Neural crest cell (in vitro differentiated cells): ENCODE measurements around the gene RAET1E. TPM values are rescaled to one million over a fixed set of nuclear protein-coding genes. Genes with fewer than 3 reads are reported as not detected.

Experiments used
- DNase-seq: peaks from one replicate; pipeline ENCODE4 v3.0.0; 2021; ENCODE audit warnings: low read depth, mixed read lengths, low spot score
- H3K27ac Mint-ChIP-seq: one replicate; pipeline ENCODE4 v1.8.0; 2021; ENCODE audit warnings: mild to moderate bottlenecking, mixed read lengths; ENCODE audit not compliant: unreplicated experiment
- H3K27me3 Mint-ChIP-seq: 2 replicates; pipeline ENCODE4 v1.8.0; 2021; ENCODE audit warnings: low read depth, mild to moderate bottlenecking, mixed read lengths
- H3K36me3 Mint-ChIP-seq: 2 replicates; pipeline ENCODE4 v1.8.0; 2021; ENCODE audit warnings: low read depth, mild to moderate bottlenecking, mixed read lengths
- H3K4me1 Mint-ChIP-seq: 2 replicates; pipeline ENCODE4 v1.8.0; 2021; ENCODE audit warnings: mixed read lengths
- H3K4me3 Mint-ChIP-seq: one replicate; pipeline ENCODE4 v1.8.0; 2021; ENCODE audit warnings: mild to moderate bottlenecking, mixed read lengths
- H3K9me3 Mint-ChIP-seq: 2 replicates; pipeline ENCODE4 v1.8.0; 2021; ENCODE audit warnings: mixed read lengths
- total RNA-seq: library from RNA; stranded (reverse); gene quantifications from 2 replicates; pipeline ENCODE4 v1.2.1, GENCODE V29; 2021
- TF ChIP-seq, protein P1 (sequence below): fragments of 200-600 bp; sonication (generic); conservative IDR thresholded peaks from 2 replicates; pipeline ENCODE4 v1.5.0; 2021; ENCODE audit warnings: antibody characterized with exemption, mild to moderate bottlenecking

The RAET1E gene
- total RNA-seq, 1 donor from 2014 or later: not detected

DNA sequence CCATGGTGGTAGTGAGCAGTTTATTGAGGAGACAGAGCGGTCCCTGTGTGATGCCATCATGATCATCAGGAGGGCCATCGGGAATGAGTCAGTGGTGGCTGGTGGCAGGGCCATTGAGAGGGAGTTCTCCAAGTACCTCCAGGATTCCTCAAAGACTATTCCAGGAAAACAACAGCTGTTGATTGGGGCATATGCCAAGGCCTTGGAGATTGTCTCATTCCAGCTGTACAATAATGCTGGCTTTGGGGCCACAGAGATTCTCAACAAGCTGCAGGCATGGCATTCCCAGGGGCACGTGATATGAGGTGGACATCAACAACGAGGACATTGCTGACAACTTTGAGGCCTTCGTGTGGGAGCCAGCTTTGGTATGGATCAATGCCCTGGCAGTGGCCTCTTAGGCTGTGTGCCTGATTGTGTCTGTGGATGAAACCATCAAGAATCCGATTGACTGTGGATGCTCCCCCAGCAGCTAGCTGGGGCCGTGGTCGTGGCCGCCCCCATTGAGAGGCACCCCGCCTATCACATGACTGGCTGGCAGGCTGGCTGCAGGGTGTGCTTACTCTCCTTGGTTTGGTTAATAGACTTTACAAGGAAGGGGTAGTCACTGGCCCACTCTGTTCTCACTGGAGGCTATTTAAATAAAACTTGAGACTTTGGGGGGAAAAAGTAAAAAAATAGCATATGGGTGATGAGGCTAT lies 16.7 kb downstream of the RAET1E start:
- peaks cover 51% of the 10 kb centered on the region for H3K27me3 Mint-ChIP-seq
- H3K4me1 Mint-ChIP-seq: no peaks in the 10 kb centered on the region
- no peak overlapping the region for H3K4me3 Mint-ChIP-seq
- no peaks in the 10 kb centered on the region for H3K36me3 Mint-ChIP-seq
- TF ChIP-seq, protein P1, sequence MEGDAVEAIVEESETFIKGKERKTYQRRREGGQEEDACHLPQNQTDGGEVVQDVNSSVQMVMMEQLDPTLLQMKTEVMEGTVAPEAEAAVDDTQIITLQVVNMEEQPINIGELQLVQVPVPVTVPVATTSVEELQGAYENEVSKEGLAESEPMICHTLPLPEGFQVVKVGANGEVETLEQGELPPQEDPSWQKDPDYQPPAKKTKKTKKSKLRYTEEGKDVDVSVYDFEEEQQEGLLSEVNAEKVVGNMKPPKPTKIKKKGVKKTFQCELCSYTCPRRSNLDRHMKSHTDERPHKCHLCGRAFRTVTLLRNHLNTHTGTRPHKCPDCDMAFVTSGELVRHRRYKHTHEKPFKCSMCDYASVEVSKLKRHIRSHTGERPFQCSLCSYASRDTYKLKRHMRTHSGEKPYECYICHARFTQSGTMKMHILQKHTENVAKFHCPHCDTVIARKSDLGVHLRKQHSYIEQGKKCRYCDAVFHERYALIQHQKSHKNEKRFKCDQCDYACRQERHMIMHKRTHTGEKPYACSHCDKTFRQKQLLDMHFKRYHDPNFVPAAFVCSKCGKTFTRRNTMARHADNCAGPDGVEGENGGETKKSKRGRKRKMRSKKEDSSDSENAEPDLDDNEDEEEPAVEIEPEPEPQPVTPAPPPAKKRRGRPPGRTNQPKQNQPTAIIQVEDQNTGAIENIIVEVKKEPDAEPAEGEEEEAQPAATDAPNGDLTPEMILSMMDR: no peak
- no peak overlapping the region for H3K27ac Mint-ChIP-seq
- no peak for DNase-seq
- H3K9me3 Mint-ChIP-seq: no peaks in the 10 kb centered on the region

DNA sequence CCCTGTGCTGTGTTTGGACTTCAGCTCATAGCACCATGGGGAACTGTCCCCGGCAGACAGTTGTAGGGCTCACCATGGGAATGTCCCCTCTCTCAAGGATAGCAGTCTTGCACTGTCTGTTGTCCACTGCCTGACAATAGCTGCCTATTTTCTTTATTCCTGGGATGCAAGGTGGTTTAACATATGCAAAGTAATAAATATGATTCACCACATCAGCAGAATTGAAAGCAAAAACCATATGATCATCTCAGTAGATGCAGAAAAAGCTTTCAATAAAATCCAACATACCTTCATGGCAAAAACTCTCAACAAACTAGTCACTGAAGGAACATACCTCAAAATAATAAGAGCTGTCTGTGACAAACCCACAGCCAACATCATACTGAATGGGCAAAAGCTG lies 20.3 kb downstream of the RAET1E start:
- TF ChIP-seq, protein P1: no peak
- DNase-seq: no peak
- Mint-ChIP-seq H3K4me3 (no peak overlapping the region), H3K36me3 (no peaks in the 10 kb centered on the region), H3K27me3 (peaks cover 46% of the 10 kb centered on the region), H3K4me1 (no peaks in the 10 kb centered on the region), H3K9me3 (peaks cover 4% of the 10 kb centered on the region), H3K27ac (no peak overlapping the region)

DNA sequence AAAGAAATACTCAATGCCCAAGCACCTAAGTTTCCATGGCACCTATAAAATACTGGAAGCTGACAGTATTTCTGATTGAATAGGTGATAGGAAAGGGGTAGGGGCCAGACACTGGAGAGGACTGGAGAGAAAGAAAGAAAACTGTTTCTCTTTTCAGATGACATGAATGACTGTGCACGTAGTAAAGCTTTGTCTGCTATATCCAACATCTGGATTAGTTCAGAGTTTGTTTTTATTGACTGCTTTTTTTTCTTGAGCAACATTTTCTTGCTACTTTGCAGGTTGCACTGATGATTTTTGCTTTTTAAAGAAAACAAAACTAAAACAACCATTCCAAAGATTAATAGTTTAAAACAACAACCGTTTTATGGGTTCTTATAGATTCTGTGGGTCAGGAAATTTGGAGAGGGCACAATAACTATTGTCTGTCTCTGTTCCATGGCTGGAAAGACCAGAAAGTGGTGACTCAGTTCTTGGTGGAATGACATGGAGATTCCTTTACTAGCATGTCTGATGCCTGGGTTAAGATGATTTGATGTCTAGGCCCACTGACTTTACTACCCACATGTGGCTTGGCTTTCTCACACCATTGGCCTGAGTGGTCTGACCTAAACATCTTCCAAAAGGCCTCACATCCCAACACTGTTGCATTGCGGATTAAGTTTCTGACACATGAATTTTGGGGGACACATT lies 21.5 kb downstream of the RAET1E start:
- Mint-ChIP-seq H3K36me3 (no peaks in the 10 kb centered on the region), H3K27ac (no peak overlapping the region), H3K27me3 (peaks cover 40% of the 10 kb centered on the region), H3K4me3 (no peak overlapping the region), H3K9me3 (peaks cover 4% of the 10 kb centered on the region), H3K4me1 (no peaks in the 10 kb centered on the region)
- DNase-seq: no peak
- TF ChIP-seq, protein P1: no peak

DNA sequence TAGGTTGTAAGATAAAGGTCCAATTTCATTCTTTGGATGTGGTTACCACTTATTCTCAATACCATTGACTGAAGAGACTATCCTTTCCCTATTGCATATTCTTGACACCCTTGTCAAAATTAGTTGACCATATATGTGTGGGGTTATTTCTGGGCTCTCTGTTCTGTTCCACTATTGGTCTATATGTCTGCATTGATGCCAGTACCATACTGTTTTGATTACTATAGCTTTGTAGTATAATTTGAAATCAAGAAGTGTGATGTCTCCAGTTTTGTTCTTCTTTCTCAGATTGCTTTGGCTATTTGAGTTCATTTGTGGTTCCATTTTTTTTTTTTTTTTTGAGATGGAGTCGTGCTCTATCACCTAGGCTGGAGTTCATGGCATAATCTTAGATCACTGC lies 25.7 kb downstream of the RAET1E start:
- Mint-ChIP-seq H3K4me3 (no peak overlapping the region), H3K9me3 (peaks cover 4% of the 10 kb centered on the region), H3K36me3 (no peaks in the 10 kb centered on the region), H3K27ac (no peak overlapping the region), H3K27me3 (peaks cover 13% of the 10 kb centered on the region), H3K4me1 (peaks cover 7% of the 10 kb centered on the region)
- TF ChIP-seq, protein P1: no peak
- DNase-seq: no peak

DNA sequence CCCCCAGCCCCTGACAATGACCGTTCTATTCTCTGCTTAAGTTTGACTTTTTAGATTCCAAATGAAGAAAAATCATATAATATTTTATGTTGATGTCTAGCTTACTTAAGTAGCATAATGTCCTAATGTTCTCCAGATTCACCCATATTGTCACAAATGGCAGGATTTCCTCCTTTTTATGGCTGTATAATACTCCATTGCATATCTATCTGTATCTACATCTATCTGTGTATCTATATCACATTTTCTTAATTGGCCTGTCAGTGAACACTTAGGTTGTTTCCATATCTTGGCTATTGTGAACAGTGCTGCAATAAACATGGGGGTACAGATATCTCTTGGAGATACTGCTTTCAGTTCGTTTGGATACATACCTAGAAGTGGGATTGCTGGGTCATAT lies 26.7 kb downstream of the RAET1E start:
- no peak for DNase-seq
- TF ChIP-seq, protein P1: no peak
- no peak overlapping the region for H3K4me3 Mint-ChIP-seq
- H3K4me1 Mint-ChIP-seq: peaks cover 7% of the 10 kb centered on the region
- H3K36me3 Mint-ChIP-seq: no peaks in the 10 kb centered on the region
- H3K27me3 Mint-ChIP-seq: peaks cover 12% of the 10 kb centered on the region
- H3K27ac Mint-ChIP-seq: no peak overlapping the region
- H3K9me3 Mint-ChIP-seq: peaks cover 4% of the 10 kb centered on the region
